ENCODE measurements around the gene SPAG9.
A peak's percentile ranks its signal among the peaks of the same experiment; 100 is the strongest.

Gene SPAG9

GRCh38 chr17:51056813-51057510 lies 63.7 kb downstream of the SPAG9 start:
- H3K79me2 ChIP-seq (ENCODE audit: insufficient read depth, low read length) = peaks cover 25% of the 10 kb centered on the region
- no peaks in the 10 kb centered on the region for H3K36me3 ChIP-seq (ENCODE audit: insufficient read depth, low read length)
- H3K9me3 ChIP-seq (ENCODE audit: insufficient read depth, low read length, severe bottlenecking) = no peaks in the 10 kb centered on the region
- ATAC-seq (ENCODE audit: insufficient read depth, low read depth) (peak; percentile 72), DNase-seq (peak; percentile 34)
- no peak overlapping the region for H3K4me3 ChIP-seq (ENCODE audit: low read depth in 1 of 2, low read length in 2 of 2)
- H3K27me3 ChIP-seq (ENCODE audit: insufficient read depth, low read length, poor library complexity) = no peaks in the 10 kb centered on the region
- H3K4me2 ChIP-seq (ENCODE audit: insufficient read depth, low read length) = no peak overlapping the region
- H4K20me1 ChIP-seq (ENCODE audit: insufficient read depth, low read length) = 0 out of 2 replicates have a peak, but pooled peaks cover 3% of the 10 kb centered on the region
- no peak overlapping the region for H2AFZ ChIP-seq (ENCODE audit: low read depth, low read length)
- no peaks in the 10 kb centered on the region for H3K4me1 ChIP-seq (ENCODE audit: insufficient read depth, low read length)
- no peak overlapping the region for H3K27ac ChIP-seq (ENCODE audit: low read length)
- TF ChIP-seq CTCF (IDR thresholded peaks at IDR 0.05; ENCODE audit: borderline replicate concordance, extremely low read depth, low read length, poor library complexity, severe bottlenecking) = peak; percentile 60
- no peak for TF ChIP-seq EZH2 (IDR thresholded peaks at IDR 0.05; ENCODE audit: borderline replicate concordance, low read depth, low read length, severe bottlenecking)
- H3K9ac ChIP-seq (ENCODE audit: low read depth, low read length) = no peak overlapping the region

DNA sequence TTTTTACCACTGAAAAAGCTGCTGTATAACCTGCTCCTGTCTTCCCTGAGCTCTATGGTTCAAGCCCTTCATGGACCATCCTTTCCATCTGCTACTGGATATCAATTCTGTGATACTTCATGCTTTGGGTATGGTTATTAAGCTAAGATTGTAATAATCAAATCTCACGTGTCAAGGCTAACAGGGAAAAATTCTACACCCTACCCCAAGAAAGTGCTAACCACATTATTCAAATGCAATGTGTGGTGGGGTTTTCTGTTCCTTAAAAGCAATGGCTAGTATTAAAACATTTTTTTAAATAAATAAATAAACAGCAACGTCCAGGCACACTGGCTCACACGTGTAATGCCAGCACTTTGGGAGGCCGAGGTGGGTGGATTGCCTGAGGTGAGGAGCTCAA lies 65.9 kb downstream of the SPAG9 start:
- Histone ChIP-seq H3K36me3 (ENCODE audit: insufficient read depth, low read length) (no peaks in the 10 kb centered on the region), H4K20me1 (ENCODE audit: insufficient read depth, low read length) (0 out of 2 replicates have a peak, but pooled peaks cover 3% of the 10 kb centered on the region), H3K27me3 (ENCODE audit: insufficient read depth, low read length, poor library complexity) (no peaks in the 10 kb centered on the region), H3K27ac (ENCODE audit: low read length) (no peak overlapping the region), H3K4me1 (ENCODE audit: insufficient read depth, low read length) (no peaks in the 10 kb centered on the region), H3K9me3 (ENCODE audit: insufficient read depth, low read length, severe bottlenecking) (no peaks in the 10 kb centered on the region), H3K4me2 (ENCODE audit: insufficient read depth, low read length) (no peak overlapping the region), H3K79me2 (ENCODE audit: insufficient read depth, low read length) (peaks cover 23% of the 10 kb centered on the region), H3K9ac (ENCODE audit: low read depth, low read length) (no peak overlapping the region), H3K4me3 (ENCODE audit: low read depth in 1 of 2, low read length in 2 of 2) (no peak overlapping the region), H2AFZ (ENCODE audit: low read depth, low read length) (no peak overlapping the region)
- TF ChIP-seq EZH2 (IDR thresholded peaks at IDR 0.05; ENCODE audit: borderline replicate concordance, low read depth, low read length, severe bottlenecking) = no peak
- no peak for TF ChIP-seq CTCF (IDR thresholded peaks at IDR 0.05; ENCODE audit: borderline replicate concordance, extremely low read depth, low read length, poor library complexity, severe bottlenecking)
- DNase-seq (no peak), ATAC-seq (ENCODE audit: insufficient read depth, low read depth) (no peak)

DNA sequence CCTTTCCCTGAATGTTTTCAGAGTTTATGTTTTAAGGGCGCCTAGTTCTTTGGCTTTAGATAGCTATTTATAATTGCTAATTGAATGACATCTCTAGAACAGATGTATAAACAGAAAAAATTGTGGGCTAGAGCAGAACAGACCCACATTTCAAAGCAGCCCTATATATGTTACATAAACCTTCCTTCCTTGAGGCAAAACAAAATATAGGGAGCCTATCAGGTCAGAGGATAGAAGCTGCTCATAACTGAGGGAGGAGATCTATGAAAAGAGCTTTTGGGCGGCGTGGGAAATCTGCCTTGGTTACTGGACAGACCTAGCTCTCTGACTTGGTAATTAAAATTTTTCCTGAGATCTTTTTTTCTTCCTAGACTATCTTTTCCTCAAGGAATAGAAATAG lies 68.4 kb downstream of the SPAG9 start:
- no peak overlapping the region for H3K27ac ChIP-seq (ENCODE audit: low read length)
- no peak overlapping the region for H3K4me2 ChIP-seq (ENCODE audit: insufficient read depth, low read length)
- H3K36me3 ChIP-seq (ENCODE audit: insufficient read depth, low read length) = no peaks in the 10 kb centered on the region
- H3K79me2 ChIP-seq (ENCODE audit: insufficient read depth, low read length) = peaks cover 14% of the 10 kb centered on the region
- H3K27me3 ChIP-seq (ENCODE audit: insufficient read depth, low read length, poor library complexity) = no peaks in the 10 kb centered on the region
- ATAC-seq (ENCODE audit: insufficient read depth, low read depth) = no peak
- TF ChIP-seq CTCF (IDR thresholded peaks at IDR 0.05; ENCODE audit: borderline replicate concordance, extremely low read depth, low read length, poor library complexity, severe bottlenecking) (no peak), EZH2 (IDR thresholded peaks at IDR 0.05; ENCODE audit: borderline replicate concordance, low read depth, low read length, severe bottlenecking) (no peak)
- no peaks in the 10 kb centered on the region for H3K9me3 ChIP-seq (ENCODE audit: insufficient read depth, low read length, severe bottlenecking)
- H3K4me1 ChIP-seq (ENCODE audit: insufficient read depth, low read length) = no peaks in the 10 kb centered on the region
- no peaks in the 10 kb centered on the region for H4K20me1 ChIP-seq (ENCODE audit: insufficient read depth, low read length)
- H3K9ac ChIP-seq (ENCODE audit: low read depth, low read length) = no peak overlapping the region
- no peak overlapping the region for H3K4me3 ChIP-seq (ENCODE audit: low read depth in 1 of 2, low read length in 2 of 2)
- DNase-seq = no peak
- H2AFZ ChIP-seq (ENCODE audit: low read depth, low read length) = no peak overlapping the region

All from DND-41 (cell line).